ENCODE results near the gene SBK1. TPM values are rescaled to one million over a fixed set of nuclear protein-coding genes. Genes with fewer than 3 reads are reported as not detected.
"Not testable (repeated sequence)": the region's sequence is repeated elsewhere in the genome, so short reads cannot be mapped to it uniquely, and the experiment has no call there.

Gene SBK1
- total and polyA plus RNA-seq, 2 donors = 2.0 to 5.2 TPM

GRCh38 chr16:28330981-28331380 lies 38.7 kb downstream of the SBK1 start:
- not testable (repeated sequence) for H3K4me3 ChIP-seq (ENCODE audit: low read length in 2 of 2); H3K27me3 ChIP-seq (ENCODE audit: control insufficient read depth in 2 of 2, insufficient read depth in 1 of 2, low read length in 1 of 2); H3K27ac ChIP-seq (ENCODE audit: low read depth in 1 of 2, low read length in 1 of 2); DNase-seq (ENCODE audit: low read depth in 6 of 9, low spot score in 9 of 9); H3K4me1 ChIP-seq (ENCODE audit: control insufficient read depth in 2 of 2, insufficient read depth in 2 of 2, low read length in 2 of 2); H3K36me3 ChIP-seq (ENCODE audit: control insufficient read depth in 2 of 2, insufficient read depth in 2 of 2, low read length in 1 of 2); H3K9me3 ChIP-seq (ENCODE audit: control insufficient read depth in 2 of 2, insufficient read depth in 1 of 2, low read length in 1 of 2)
- WGBS = 91% methylated on average over 2 of the region's 2 CpGs

GRCh38 chr16:28332632-28333031 lies 40.3 kb downstream of the SBK1 start:
- not testable (repeated sequence) for H3K4me3 ChIP-seq (ENCODE audit: low read length in 2 of 2); H3K36me3 ChIP-seq (ENCODE audit: control insufficient read depth in 2 of 2, insufficient read depth in 2 of 2, low read length in 1 of 2); H3K9me3 ChIP-seq (ENCODE audit: control insufficient read depth in 2 of 2, insufficient read depth in 1 of 2, low read length in 1 of 2); H3K27ac ChIP-seq (ENCODE audit: low read depth in 1 of 2, low read length in 1 of 2); DNase-seq (ENCODE audit: low read depth in 6 of 9, low spot score in 9 of 9); H3K4me1 ChIP-seq (ENCODE audit: control insufficient read depth in 2 of 2, insufficient read depth in 2 of 2, low read length in 2 of 2); H3K27me3 ChIP-seq (ENCODE audit: control insufficient read depth in 2 of 2, insufficient read depth in 1 of 2, low read length in 1 of 2)
- WGBS = 89% methylated on average over 6 of the region's 6 CpGs

GRCh38 chr16:28335678-28336077 lies 43.4 kb downstream of the SBK1 start:
- 97% methylated on average over 8 of the region's 8 CpGs for WGBS
- not testable (repeated sequence) for H3K9me3 ChIP-seq (ENCODE audit: control insufficient read depth in 2 of 2, insufficient read depth in 1 of 2, low read length in 1 of 2); H3K4me3 ChIP-seq (ENCODE audit: low read length in 2 of 2); H3K27ac ChIP-seq (ENCODE audit: low read depth in 1 of 2, low read length in 1 of 2); H3K27me3 ChIP-seq (ENCODE audit: control insufficient read depth in 2 of 2, insufficient read depth in 1 of 2, low read length in 1 of 2); DNase-seq (ENCODE audit: low read depth in 6 of 9, low spot score in 9 of 9); H3K36me3 ChIP-seq (ENCODE audit: control insufficient read depth in 2 of 2, insufficient read depth in 2 of 2, low read length in 1 of 2); H3K4me1 ChIP-seq (ENCODE audit: control insufficient read depth in 2 of 2, insufficient read depth in 2 of 2, low read length in 2 of 2)

- H3K27me3 ChIP-seq (ENCODE audit: control insufficient read depth in 2 of 2, insufficient read depth in 1 of 2, low read length in 1 of 2); H3K4me1 ChIP-seq (ENCODE audit: control insufficient read depth in 2 of 2, insufficient read depth in 2 of 2, low read length in 2 of 2); DNase-seq (ENCODE audit: low read depth in 6 of 9, low spot score in 9 of 9); H3K4me3 ChIP-seq (ENCODE audit: low read length in 2 of 2); H3K9me3 ChIP-seq (ENCODE audit: control insufficient read depth in 2 of 2, insufficient read depth in 1 of 2, low read length in 1 of 2); H3K36me3 ChIP-seq (ENCODE audit: control insufficient read depth in 2 of 2, insufficient read depth in 2 of 2, low read length in 1 of 2); H3K27ac ChIP-seq (ENCODE audit: low read depth in 1 of 2, low read length in 1 of 2): not testable (repeated sequence)
- 95% methylated on average over 5 of the region's 5 CpGs for WGBS
These were observed 44.8 kb downstream of the SBK1 start for GRCh38 chr16:28336940-28337710.

- not testable (repeated sequence) for H3K9me3 ChIP-seq (ENCODE audit: control insufficient read depth in 2 of 2, insufficient read depth in 1 of 2, low read length in 1 of 2); H3K4me1 ChIP-seq (ENCODE audit: control insufficient read depth in 2 of 2, insufficient read depth in 2 of 2, low read length in 2 of 2); H3K27me3 ChIP-seq (ENCODE audit: control insufficient read depth in 2 of 2, insufficient read depth in 1 of 2, low read length in 1 of 2); H3K36me3 ChIP-seq (ENCODE audit: control insufficient read depth in 2 of 2, insufficient read depth in 2 of 2, low read length in 1 of 2); H3K27ac ChIP-seq (ENCODE audit: low read depth in 1 of 2, low read length in 1 of 2); DNase-seq (ENCODE audit: low read depth in 6 of 9, low spot score in 9 of 9); H3K4me3 ChIP-seq (ENCODE audit: low read length in 2 of 2)
- WGBS = 93% methylated on average over 5 of the region's 6 CpGs
These were observed 45.9 kb downstream of the SBK1 start for GRCh38 chr16:28338230-28338629.

GRCh38 chr16:28362600-28362999 lies 70.3 kb downstream of the SBK1 start:
- H3K4me3 ChIP-seq (ENCODE audit: low read length in 2 of 2); H3K9me3 ChIP-seq (ENCODE audit: control insufficient read depth in 2 of 2, insufficient read depth in 1 of 2, low read length in 1 of 2); H3K4me1 ChIP-seq (ENCODE audit: control insufficient read depth in 2 of 2, insufficient read depth in 2 of 2, low read length in 2 of 2); H3K27me3 ChIP-seq (ENCODE audit: control insufficient read depth in 2 of 2, insufficient read depth in 1 of 2, low read length in 1 of 2); H3K27ac ChIP-seq (ENCODE audit: low read depth in 1 of 2, low read length in 1 of 2); H3K36me3 ChIP-seq (ENCODE audit: control insufficient read depth in 2 of 2, insufficient read depth in 2 of 2, low read length in 1 of 2); DNase-seq (ENCODE audit: low read depth in 6 of 9, low spot score in 9 of 9): not testable (repeated sequence)
- WGBS = 83% methylated on average over 2 of the region's 5 CpGs

GRCh38 chr16:28363408-28363807 lies 71.1 kb downstream of the SBK1 start, which contains the start of gene NPIPB6:
NPIPB6 (minus strand) TSS chr16:28363508; CDS start chr16:28362822, 686 bp downstream.
- not testable (repeated sequence) for H3K4me3 ChIP-seq (ENCODE audit: low read length in 2 of 2); H3K4me1 ChIP-seq (ENCODE audit: control insufficient read depth in 2 of 2, insufficient read depth in 2 of 2, low read length in 2 of 2); H3K9me3 ChIP-seq (ENCODE audit: control insufficient read depth in 2 of 2, insufficient read depth in 1 of 2, low read length in 1 of 2); H3K27me3 ChIP-seq (ENCODE audit: control insufficient read depth in 2 of 2, insufficient read depth in 1 of 2, low read length in 1 of 2); H3K27ac ChIP-seq (ENCODE audit: low read depth in 1 of 2, low read length in 1 of 2); DNase-seq (ENCODE audit: low read depth in 6 of 9, low spot score in 9 of 9); H3K36me3 ChIP-seq (ENCODE audit: control insufficient read depth in 2 of 2, insufficient read depth in 2 of 2, low read length in 1 of 2)
- no CpG with 5 or more reads among the region's 5 CpGs for WGBS

GRCh38 chr16:28364268-28365173 lies 72.2 kb downstream of the SBK1 start:
- not testable (repeated sequence) for H3K4me1 ChIP-seq (ENCODE audit: control insufficient read depth in 2 of 2, insufficient read depth in 2 of 2, low read length in 2 of 2); H3K27ac ChIP-seq (ENCODE audit: low read depth in 1 of 2, low read length in 1 of 2); H3K27me3 ChIP-seq (ENCODE audit: control insufficient read depth in 2 of 2, insufficient read depth in 1 of 2, low read length in 1 of 2); H3K4me3 ChIP-seq (ENCODE audit: low read length in 2 of 2); H3K36me3 ChIP-seq (ENCODE audit: control insufficient read depth in 2 of 2, insufficient read depth in 2 of 2, low read length in 1 of 2); H3K9me3 ChIP-seq (ENCODE audit: control insufficient read depth in 2 of 2, insufficient read depth in 1 of 2, low read length in 1 of 2); DNase-seq (ENCODE audit: low read depth in 6 of 9, low spot score in 9 of 9)
- 2% methylated on average over 17 of the region's 75 CpGs for WGBS

GRCh38 chr16:28367926-28368325 lies 75.6 kb downstream of the SBK1 start:
- peak in 1 of 9 donors; percentile 0 for DNase-seq (ENCODE audit: low read depth in 6 of 9, low spot score in 9 of 9)
- not testable (repeated sequence) for H3K27me3 ChIP-seq (ENCODE audit: control insufficient read depth in 2 of 2, insufficient read depth in 1 of 2, low read length in 1 of 2); H3K4me1 ChIP-seq (ENCODE audit: control insufficient read depth in 2 of 2, insufficient read depth in 2 of 2, low read length in 2 of 2); H3K9me3 ChIP-seq (ENCODE audit: control insufficient read depth in 2 of 2, insufficient read depth in 1 of 2, low read length in 1 of 2); H3K36me3 ChIP-seq (ENCODE audit: control insufficient read depth in 2 of 2, insufficient read depth in 2 of 2, low read length in 1 of 2); H3K4me3 ChIP-seq (ENCODE audit: low read length in 2 of 2); H3K27ac ChIP-seq (ENCODE audit: low read depth in 1 of 2, low read length in 1 of 2)
- WGBS = 61% methylated on average over 25 of the region's 32 CpGs
